Right atrium auricular region (tissue), 2 donors: ENCODE measurements around the gene KCTD3. TPM values are rescaled to one million over a fixed set of nuclear protein-coding genes. Genes with fewer than 3 reads are reported as not detected.
A peak's percentile ranks its signal among the peaks of the same experiment; 100 is the strongest.

Experiments used
- DNase-seq: peaks from one replicate; pipeline ENCODE4 v3.0.0-alpha.2; 2019; ENCODE audit warnings: low spot score
- H3K27ac ChIP-seq, 2 donors: fragments of 200-600 bp; sonication (generic); 1 replicate in 1 of 2; 2 replicates in 1 of 2; pipeline ENCODE4 v1.5.1; 2016 to 2019
- H3K27me3 ChIP-seq, 2 donors: fragments of 200-600 bp; sonication (generic); one replicate each; pipeline versions ENCODE4 v1.5.1 to v1.6.0; 2017 to 2019
- H3K36me3 ChIP-seq: fragments of 200-600 bp; sonication (generic); one replicate; pipeline ENCODE4 v1.5.1; 2016
- H3K4me1 ChIP-seq, 2 donors: fragments of 200-600 bp; sonication (generic); one replicate each; pipeline versions ENCODE4 v1.5.1 to v1.6.0; 2017 to 2019
- H3K4me3 ChIP-seq, 2 donors: fragments of 200-600 bp; sonication (generic); 1 replicate in 1 of 2; 2 replicates in 1 of 2; pipeline ENCODE4 v1.5.1; 2017 to 2019; ENCODE audit warnings: mild to moderate bottlenecking in 1 of 2, moderate library complexity in 1 of 2
- H3K9me3 ChIP-seq, 2 donors: fragments of 200-600 bp; sonication (generic); one replicate each; pipeline ENCODE4 v1.5.1; 2019
- CTCF ChIP-seq, 2 donors: fragments of 200-600 bp; sonication (generic); IDR thresholded peaks; one replicate each; pipeline ENCODE4 v1.5.1; 2019; ENCODE audit warnings: antibody characterized with exemption in 2 of 2
- total RNA-seq, 2 donors: library from RNA; depleted of rRNA; stranded (reverse); fragments of >200 nt; gene quantifications; one replicate each; pipeline ENCODE4 v1.1.0, GENCODE V29; 2016

The KCTD3 gene
- total RNA-seq, 2 donors from 2014 or later: 12.5 to 14.3 TPM

GRCh38 chr1:215583185-215583749 is 16.2 kb downstream of the KCTD3 start:
- no peak for TF ChIP-seq CTCF (IDR thresholded peaks at IDR 0.05)
- no peak for DNase-seq
- Histone ChIP-seq H3K9me3 (no peaks in the 10 kb centered on the region), H3K27me3 (no peaks in the 10 kb centered on the region), H3K27ac (peak overlapping the region in 1 of 2 donors; percentile 4), H3K4me3 (no peak overlapping the region), H3K4me1 (no peaks in the 10 kb centered on the region), H3K36me3 (peaks cover 33% of the 10 kb centered on the region)

DNA sequence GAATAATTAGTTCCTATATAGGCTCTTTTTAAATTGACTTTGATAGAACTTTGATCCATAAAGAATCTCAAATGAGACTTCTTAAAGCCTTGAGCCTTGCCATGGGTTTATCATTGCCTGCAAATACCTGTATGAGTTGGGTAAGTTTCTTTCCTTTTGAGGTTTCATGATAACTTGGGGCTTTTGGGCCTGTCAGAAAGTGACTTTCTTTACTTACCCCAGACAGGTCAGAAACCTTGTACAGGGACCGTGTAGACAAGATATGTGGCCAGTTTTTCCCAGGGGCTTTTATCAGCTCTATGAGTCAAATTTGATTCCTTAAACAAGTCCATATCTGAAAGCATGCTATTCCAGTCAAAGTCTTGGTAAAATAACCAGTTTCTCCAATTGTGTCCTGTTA is 17.3 kb downstream of the KCTD3 start:
- DNase-seq: no peak
- no peaks in the 10 kb centered on the region for H3K9me3 ChIP-seq
- peaks cover 29% of the 10 kb centered on the region for H3K36me3 ChIP-seq
- no peaks in the 10 kb centered on the region for H3K27me3 ChIP-seq
- no peak for TF ChIP-seq CTCF (IDR thresholded peaks at IDR 0.05)
- no peak overlapping the region for H3K27ac ChIP-seq
- H3K4me1 ChIP-seq: no peaks in the 10 kb centered on the region
- no peak overlapping the region for H3K4me3 ChIP-seq

- H3K36me3 ChIP-seq: peaks cover 34% of the 10 kb centered on the region
- no peak overlapping the region for H3K27ac ChIP-seq
- no peaks in the 10 kb centered on the region for H3K27me3 ChIP-seq
- peaks cover 0 to 10% of the 10 kb centered on the region in 2 donors for H3K4me1 ChIP-seq
- no peaks in the 10 kb centered on the region for H3K9me3 ChIP-seq
- H3K4me3 ChIP-seq: no peak overlapping the region
- TF ChIP-seq CTCF (IDR thresholded peaks at IDR 0.05): no peak
- no peak for DNase-seq
These were observed 22.7 kb downstream of the KCTD3 start for GRCh38 chr1:215589650-215590435.

GRCh38 chr1:215590779-215591491 is 23.8 kb downstream of the KCTD3 start:
- Histone ChIP-seq H3K27me3 (no peaks in the 10 kb centered on the region), H3K27ac (no peak overlapping the region), H3K4me3 (no peak overlapping the region), H3K36me3 (peaks cover 34% of the 10 kb centered on the region), H3K4me1 (peaks cover 0 to 15% of the 10 kb centered on the region in 2 donors), H3K9me3 (no peaks in the 10 kb centered on the region)
- no peak for TF ChIP-seq CTCF (IDR thresholded peaks at IDR 0.05)
- no peak for DNase-seq

DNA sequence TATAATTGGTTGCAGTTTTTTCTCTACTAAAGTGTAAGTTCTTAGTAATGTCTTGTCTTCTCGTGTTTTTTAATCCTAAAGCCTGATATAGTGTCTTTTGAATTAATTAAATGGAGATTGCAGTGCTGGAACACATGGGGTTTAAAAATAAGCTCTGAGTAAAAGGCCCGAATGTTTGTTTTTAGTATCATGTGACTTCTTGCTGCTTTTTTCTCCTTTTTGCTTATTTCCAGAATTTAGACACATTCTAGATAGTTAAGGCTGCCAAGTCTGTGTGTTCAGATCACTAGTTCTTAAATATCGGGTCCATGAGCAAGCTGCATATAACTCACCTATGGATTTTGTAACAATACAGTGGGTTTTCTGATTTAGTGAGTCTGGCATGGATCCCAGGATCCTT is 27.5 kb downstream of the KCTD3 start:
- no peak overlapping the region for H3K4me3 ChIP-seq
- no peaks in the 10 kb centered on the region for H3K9me3 ChIP-seq
- DNase-seq: no peak
- no peak overlapping the region for H3K27ac ChIP-seq
- peaks cover 0 to 17% of the 10 kb centered on the region in 2 donors for H3K4me1 ChIP-seq
- no peak for TF ChIP-seq CTCF (IDR thresholded peaks at IDR 0.05)
- no peaks in the 10 kb centered on the region for H3K27me3 ChIP-seq
- peaks cover 21% of the 10 kb centered on the region for H3K36me3 ChIP-seq
